GM23338 (cell line): ENCODE measurements around the gene PNMA5. TPM values are rescaled to one million over a fixed set of nuclear protein-coding genes. Genes with fewer than 3 reads are reported as not detected.
A peak's percentile ranks its signal among the peaks of the same experiment; 100 is the strongest.
"Not testable (repeated sequence)": the region's sequence is repeated elsewhere in the genome, so short reads cannot be mapped to it uniquely, and the experiment has no call there.

Experiments
- ATAC-seq: fragments of 200-7000 bp; cut with Tn5 transposase; 3 replicates; pipeline ENCODE4 v1.9.1; 2020
- DNase-seq: peaks from one replicate; pipeline ENCODE4 v3.0.0-alpha.2; 2015; ENCODE audit warnings: low spot score
- H2AFZ ChIP-seq: fragments of 200-600 bp; sonication (generic); 2 replicates; pipeline ENCODE4 v1.8.0; 2016; ENCODE audit warnings: antibody characterized with exemption, mild to moderate bottlenecking, moderate library complexity
- H3F3A ChIP-seq: fragments of 200-600 bp; sonication (generic); replicated peaks from 2 replicates; pipeline ENCODE4 v1.8.0; 2017; ENCODE audit warnings: antibody characterized with exemption, mixed run types, low read depth
- H3K27ac ChIP-seq: fragments of 200-600 bp; sonication (generic); 2 replicates; pipeline ENCODE4 v1.6.1; 2016; ENCODE audit warnings: low read depth
- H3K27me3 ChIP-seq: fragments of 200-600 bp; sonication (generic); 2 replicates; pipeline ENCODE4 v1.8.0; 2016; ENCODE audit warnings: mild to moderate bottlenecking, mixed run types, moderate library complexity; ENCODE audit not compliant: insufficient read depth
- H3K36me3 ChIP-seq: fragments of 200-600 bp; sonication (generic); 2 replicates; pipeline ENCODE4 v1.8.0; 2016; ENCODE audit warnings: mild to moderate bottlenecking; ENCODE audit not compliant: insufficient read depth
- H3K4me1 ChIP-seq: fragments of 200-600 bp; sonication (generic); 2 replicates; pipeline ENCODE4 v1.8.0; 2016; ENCODE audit warnings: mild to moderate bottlenecking, moderate library complexity; ENCODE audit not compliant: insufficient read depth
- H3K4me2 ChIP-seq: fragments of 200-600 bp; sonication (generic); 2 replicates; pipeline ENCODE4 v1.7.1; 2017; ENCODE audit warnings: mixed run types
- H3K4me3 ChIP-seq: fragments of 200-600 bp; sonication (generic); 2 replicates; pipeline ENCODE4 v1.6.1; 2016; ENCODE audit warnings: mixed run types
- H3K79me2 ChIP-seq: fragments of 200-600 bp; sonication (generic); replicated peaks from 2 replicates; pipeline ENCODE4 v1.8.0; 2017; ENCODE audit warnings: mild to moderate bottlenecking; ENCODE audit not compliant: insufficient read depth
- H3K9me2 ChIP-seq: fragments of 200-600 bp; sonication (generic); 2 replicates; pipeline ENCODE4 v1.8.0; 2017; ENCODE audit not compliant: insufficient read depth
- H4K20me1 ChIP-seq: fragments of 200-600 bp; sonication (generic); replicated peaks from 2 replicates; pipeline ENCODE4 v1.8.0; 2017; ENCODE audit warnings: mild to moderate bottlenecking; ENCODE audit not compliant: insufficient read depth
- H3K27ac Mint-ChIP-seq: 2 replicates; pipeline ENCODE4 v1.8.0; 2020; ENCODE audit warnings: inconsistent platforms, mild to moderate bottlenecking, moderate library complexity, mixed read lengths
- H3K27me3 Mint-ChIP-seq: 3 replicates; pipeline ENCODE4 v1.8.0; 2022; ENCODE audit warnings: low read depth, mild to moderate bottlenecking, moderate library complexity, mixed read lengths, inconsistent platforms; ENCODE audit not compliant: insufficient read depth, poor library complexity
- H3K36me3 Mint-ChIP-seq: 3 replicates; pipeline ENCODE4 v1.8.0; 2021; ENCODE audit warnings: low read depth, mild to moderate bottlenecking, inconsistent platforms, moderate library complexity, mixed read lengths
- H3K4me1 Mint-ChIP-seq: 3 replicates; pipeline ENCODE4 v1.8.0; 2020; ENCODE audit warnings: mild to moderate bottlenecking, inconsistent platforms, mixed read lengths
- H3K4me3 Mint-ChIP-seq: 3 replicates; pipeline ENCODE4 v1.8.0; 2021; ENCODE audit warnings: moderate library complexity, mild to moderate bottlenecking, inconsistent platforms, mixed read lengths
- H3K9me3 Mint-ChIP-seq: 3 replicates; pipeline ENCODE4 v1.8.0; 2020; ENCODE audit warnings: moderate library complexity, mild to moderate bottlenecking, inconsistent platforms, mixed read lengths
- CREB1 ChIP-seq: fragments of 250-450 bp; sonication (Bioruptor Pico); IDR thresholded peaks from 2 replicates; pipeline ENCODE4 v1.5.0; 2020; ENCODE audit warnings: low read depth, mild to moderate bottlenecking, moderate library complexity
- EZH2phosphoT487 ChIP-seq: fragments of 200-600 bp; sonication (generic); IDR thresholded peaks from one replicate; pipeline ENCODE4 v1.8.1; 2018; ENCODE audit warnings: antibody characterized with exemption; ENCODE audit not compliant: unreplicated experiment
- ZNF114 ChIP-seq: fragments of 250-450 bp; sonication (Bioruptor Pico); IDR thresholded peaks from 2 replicates; pipeline ENCODE4 v1.5.0; 2020; ENCODE audit warnings: mild to moderate bottlenecking, moderate library complexity
- ZNF462 ChIP-seq: fragments of 250-450 bp; sonication (Bioruptor Pico); IDR thresholded peaks from 2 replicates; pipeline ENCODE4 v1.5.0; 2020; ENCODE audit warnings: mild to moderate bottlenecking, moderate library complexity
- polyA plus RNA-seq: library from polyadenylated mRNA; unstranded; fragments of >200 nt; fragmentation: Nextera tagmentation; extraction: Ambion mirVana; gene quantifications from 2 replicates; pipeline ENCODE4 v1.2.1, GENCODE V29; 2016
- total RNA-seq: library from RNA; depleted of rRNA; stranded (reverse); fragments of >200 nt; shearing (Covaris generic); gene quantifications from 2 replicates; pipeline ENCODE4 v1.2.3, GENCODE V29; 2014

The PNMA5 gene
- total and polyA plus RNA-seq, 2 experiments from 2014 or later = 0.24 to 0.49 TPM

GRCh38 chrX:153029162-153029561 is 35.2 kb upstream of the PNMA5 start:
- Histone ChIP-seq H3F3A (no peaks in the 10 kb centered on the region), H3K36me3 (no peaks in the 10 kb centered on the region), H3K27me3 (no peaks in the 10 kb centered on the region), H3K27ac (no peak overlapping the region), H3K4me3 (no peak overlapping the region), H2AFZ (no peak overlapping the region), H3K4me2 (no peak overlapping the region), H4K20me1 (no peaks in the 10 kb centered on the region), H3K9me2 (no peaks in the 10 kb centered on the region), H3K79me2 (no peaks in the 10 kb centered on the region), H3K4me1 (no peaks in the 10 kb centered on the region)
- DNase-seq (no peak), ATAC-seq (no peak)
- TF ChIP-seq ZNF462 (CRISPR knock-in tag) (no peak), ZNF114 (CRISPR knock-in tag) (no peak), EZH2phosphoT487 (no peak), CREB1 (CRISPR knock-in tag) (no peak)
- H3K36me3 Mint-ChIP-seq = no peaks in the 10 kb centered on the region
- H3K9me3 Mint-ChIP-seq = no peaks in the 10 kb centered on the region; the same call in 2 of the 3 replicates
- no peaks in the 10 kb centered on the region for H3K4me1 Mint-ChIP-seq
- no peak overlapping the region for H3K4me3 Mint-ChIP-seq
- H3K27ac Mint-ChIP-seq = no peak overlapping the region
- H3K27me3 Mint-ChIP-seq = peaks cover 3% of the 10 kb centered on the region

- not testable (repeated sequence) for H3F3A ChIP-seq, H3K4me1 ChIP-seq, H3K4me3 ChIP-seq, H3K27me3 ChIP-seq, H4K20me1 ChIP-seq, H3K36me3 ChIP-seq, DNase-seq, H3K36me3 Mint-ChIP-seq, H3K27me3 Mint-ChIP-seq, H3K79me2 ChIP-seq, H2AFZ ChIP-seq, H3K4me2 ChIP-seq, H3K27ac Mint-ChIP-seq, H3K27ac ChIP-seq, H3K9me3 Mint-ChIP-seq, H3K4me1 Mint-ChIP-seq, H3K9me2 ChIP-seq, H3K4me3 Mint-ChIP-seq
- ATAC-seq = peak; percentile 24; the same call in 1 of the 3 replicates
Observed at GRCh38 chrX:153028487-153028886, 34.6 kb upstream of the PNMA5 start.

GRCh38 chrX:153026501-153026900 is 32.6 kb upstream of the PNMA5 start:
- not testable (repeated sequence) for H3K27ac ChIP-seq, H3K27me3 ChIP-seq, H3K9me3 Mint-ChIP-seq, H3K36me3 ChIP-seq, H3K36me3 Mint-ChIP-seq, DNase-seq, H3K4me3 Mint-ChIP-seq, H3K79me2 ChIP-seq, H3K4me2 ChIP-seq, H2AFZ ChIP-seq, ATAC-seq, H4K20me1 ChIP-seq, H3K27ac Mint-ChIP-seq, H3K4me3 ChIP-seq, H3K9me2 ChIP-seq, H3K4me1 Mint-ChIP-seq, H3K27me3 Mint-ChIP-seq, H3K4me1 ChIP-seq, H3F3A ChIP-seq
